ENCODE results near the gene PBX2.
A peak's percentile ranks its signal among the peaks of the same experiment; 100 is the strongest.
"Not testable (repeated sequence)": the region's sequence is repeated elsewhere in the genome, so short reads cannot be mapped to it uniquely, and the experiment has no call there.

Gene PBX2

DNA sequence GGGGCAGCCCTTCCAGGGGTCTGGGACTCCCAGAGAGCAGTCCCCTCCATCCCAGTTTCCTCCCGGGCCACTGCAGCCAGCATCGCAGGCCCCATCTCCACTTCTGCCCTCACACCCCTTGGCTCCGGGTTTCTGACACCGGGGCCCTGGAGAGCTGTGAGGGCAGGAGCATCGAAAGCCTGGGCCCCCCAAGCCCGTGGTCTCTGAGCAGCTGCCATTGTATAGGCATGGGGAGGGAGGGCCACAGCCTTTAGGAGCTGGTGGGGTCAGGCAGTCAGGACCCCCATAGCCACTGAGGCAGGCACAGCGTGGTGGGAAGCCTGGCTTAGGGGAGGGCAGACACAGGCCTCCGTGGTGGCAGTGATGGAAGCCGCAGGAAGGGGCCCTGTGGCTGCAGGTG, 12.2 kb upstream of the PBX2 start:
- DNase-seq = no peak

GRCh38 chr6:32200711-32201475, 10.9 kb upstream of the PBX2 start:
- DNase-seq = no peak

- no peak for DNase-seq
These were observed 8.9 kb upstream of the PBX2 start for GRCh38 chr6:32198866-32199265.

DNA sequence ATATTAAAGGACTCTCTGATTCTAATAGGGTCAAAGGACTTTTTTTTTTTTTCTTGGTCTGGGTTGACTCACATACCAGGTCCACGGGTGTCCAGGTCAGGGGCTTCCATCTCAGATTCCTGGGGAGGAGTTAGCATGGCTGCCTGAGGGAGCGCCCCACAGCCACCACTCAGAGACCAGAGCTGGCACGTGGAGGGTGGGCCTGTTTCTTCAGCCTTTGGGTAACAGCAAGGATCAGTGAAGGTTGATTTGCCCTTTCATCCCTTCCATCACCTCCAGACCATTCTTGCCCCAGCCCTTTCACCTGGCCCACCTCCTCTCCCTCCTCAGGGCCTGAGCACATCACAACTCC, 8.3 kb upstream of the PBX2 start:
- DNase-seq = no peak

GRCh38 chr6:32196682-32197616, 6.9 kb upstream of the PBX2 start:
- peak; percentile 67 for DNase-seq

- DNase-seq = peak; percentile 89
These were observed 6.1 kb upstream of the PBX2 start for GRCh38 chr6:32195902-32196681.

- peak; percentile 100 for DNase-seq
These were observed 5.6 kb upstream of the PBX2 start for GRCh38 chr6:32195652-32195901.

DNA sequence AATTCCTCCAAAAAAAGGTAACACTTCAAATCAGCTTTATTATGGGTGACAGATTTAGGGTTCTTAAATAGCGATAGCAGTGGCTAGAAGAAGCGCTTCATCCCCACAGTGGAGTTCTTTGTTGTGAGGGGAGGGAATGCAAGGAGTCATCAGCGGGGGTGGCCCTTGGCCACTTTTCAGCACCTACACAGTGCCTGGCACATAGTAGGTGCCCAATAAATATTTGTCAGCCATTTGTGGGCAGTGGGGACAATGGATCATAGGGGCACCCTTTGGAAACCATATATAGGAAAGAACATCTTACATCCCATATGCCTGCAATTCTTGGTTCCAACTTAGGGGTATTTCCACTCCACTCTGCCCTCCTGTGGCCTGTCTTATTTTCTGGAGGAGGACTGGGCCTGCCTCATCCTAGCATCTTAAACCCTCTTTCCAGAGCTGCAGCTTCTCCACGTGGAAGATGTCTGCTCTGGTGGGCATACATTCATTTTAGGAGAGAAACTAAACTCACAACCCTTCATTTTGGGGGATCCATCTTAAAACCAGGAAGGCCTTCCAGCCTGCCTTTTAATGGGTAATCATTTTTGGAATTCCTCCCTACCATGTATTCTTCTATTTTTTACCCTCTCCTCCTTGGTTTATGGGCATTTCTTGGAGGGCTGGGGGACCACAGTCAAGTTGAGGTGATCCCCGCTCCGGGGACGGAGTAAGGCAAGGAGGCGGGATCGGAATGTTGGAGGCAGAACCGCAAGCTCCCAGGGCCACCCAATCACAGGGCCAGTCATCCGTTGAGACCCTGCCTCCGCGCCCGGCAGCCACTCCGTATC, 5.0 kb upstream of the PBX2 start:
- DNase-seq = peak; percentile 85

DNA sequence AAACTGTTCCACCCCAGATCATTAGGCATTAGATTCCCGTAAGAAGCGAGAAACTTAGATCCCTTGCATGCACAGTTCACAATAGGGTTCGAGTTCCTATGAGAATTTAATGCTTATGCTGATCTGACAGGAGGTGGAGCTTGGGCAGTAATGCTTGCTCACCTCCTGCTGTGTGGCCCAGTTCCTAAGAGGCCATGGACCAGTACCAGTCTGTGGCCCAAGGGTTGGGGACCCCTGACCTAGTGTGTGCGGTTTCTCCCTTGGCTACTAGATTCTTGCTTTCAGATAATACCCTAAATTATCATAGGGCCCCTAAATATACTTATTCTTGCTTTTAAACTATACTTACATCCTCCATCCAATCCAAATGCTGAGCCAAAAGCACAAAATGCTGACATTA, 4.4 kb upstream of the PBX2 start:
- DNase-seq = no peak

- DNase-seq = not testable (repeated sequence)
These were observed 3.1 kb upstream of the PBX2 start for GRCh38 chr6:32193096-32193495.

DNA sequence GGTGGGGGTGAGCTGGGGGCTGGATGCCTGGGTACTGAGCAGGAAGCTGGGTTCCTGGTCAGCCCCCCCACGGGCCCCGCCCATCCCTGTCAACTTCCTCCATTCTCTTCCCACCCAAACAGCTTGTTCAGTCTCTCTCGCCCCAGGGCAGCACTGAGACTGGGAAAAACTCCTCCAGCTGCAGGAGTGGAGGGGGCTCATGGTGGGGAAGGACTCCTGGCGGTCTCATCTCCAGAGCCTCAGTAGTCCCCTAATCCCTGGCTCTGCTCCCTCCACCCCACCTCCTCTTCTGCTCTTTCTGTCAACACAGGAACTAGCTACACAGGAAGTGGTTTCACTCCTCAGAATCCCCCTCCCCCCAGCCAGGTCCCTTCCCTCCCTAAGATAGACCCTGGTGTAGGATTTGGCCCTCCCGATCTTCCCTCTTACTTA, 2.6 kb upstream of the PBX2 start, which contains the start of gene GPSM3:
GPSM3 (minus strand) TSS at position 36 of the 432 bp plus-strand sequence. CDS start 130 bp downstream, outside the sequence.
- DNase-seq = peak; percentile 92

DNA sequence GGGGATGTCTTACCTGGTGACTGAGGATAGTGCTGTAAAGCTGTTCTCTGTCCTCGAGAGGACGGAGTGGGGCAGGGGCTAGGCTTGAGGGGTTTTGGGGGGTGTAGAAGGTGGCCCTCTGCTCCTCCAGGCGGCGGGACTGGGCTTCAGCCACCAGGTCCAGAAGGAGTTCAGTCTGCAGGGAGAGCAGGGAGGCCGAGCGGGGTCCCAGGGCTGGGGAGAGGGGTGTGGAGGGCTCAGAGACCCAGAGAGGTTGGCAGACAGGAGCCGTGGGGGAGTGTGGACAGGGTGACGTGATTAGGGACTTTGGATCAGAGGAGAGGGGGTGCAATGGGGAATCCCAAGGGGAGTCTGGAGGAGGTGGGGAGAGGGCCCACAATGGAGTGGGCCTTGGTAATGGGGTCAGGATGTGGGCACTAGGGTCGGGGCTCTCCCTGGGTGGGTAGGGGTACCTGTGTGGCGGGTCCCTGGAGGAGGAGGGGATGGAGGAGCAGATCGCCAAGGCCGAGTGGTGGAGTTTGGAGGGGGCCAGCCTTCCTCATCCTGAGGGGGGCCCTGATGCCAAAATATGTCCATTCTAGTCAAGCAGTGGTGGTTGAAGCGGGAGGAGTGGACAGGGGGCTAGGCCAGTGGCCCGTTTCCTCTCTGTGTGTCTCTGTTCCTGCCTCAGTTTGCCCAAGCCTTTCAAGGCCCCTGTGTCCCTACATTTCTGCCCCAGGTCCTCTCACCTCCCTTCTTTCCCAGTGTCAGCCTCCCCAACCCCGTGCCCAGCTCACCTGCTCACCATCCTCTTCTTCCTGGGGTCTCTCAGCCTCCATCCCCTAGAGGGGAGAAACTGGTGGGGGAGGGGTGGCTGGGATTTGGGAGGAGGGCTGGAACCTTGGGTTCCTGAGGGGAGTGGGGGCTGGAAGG, 1.9 kb upstream of the PBX2 start:
- no peak for DNase-seq

DNA sequence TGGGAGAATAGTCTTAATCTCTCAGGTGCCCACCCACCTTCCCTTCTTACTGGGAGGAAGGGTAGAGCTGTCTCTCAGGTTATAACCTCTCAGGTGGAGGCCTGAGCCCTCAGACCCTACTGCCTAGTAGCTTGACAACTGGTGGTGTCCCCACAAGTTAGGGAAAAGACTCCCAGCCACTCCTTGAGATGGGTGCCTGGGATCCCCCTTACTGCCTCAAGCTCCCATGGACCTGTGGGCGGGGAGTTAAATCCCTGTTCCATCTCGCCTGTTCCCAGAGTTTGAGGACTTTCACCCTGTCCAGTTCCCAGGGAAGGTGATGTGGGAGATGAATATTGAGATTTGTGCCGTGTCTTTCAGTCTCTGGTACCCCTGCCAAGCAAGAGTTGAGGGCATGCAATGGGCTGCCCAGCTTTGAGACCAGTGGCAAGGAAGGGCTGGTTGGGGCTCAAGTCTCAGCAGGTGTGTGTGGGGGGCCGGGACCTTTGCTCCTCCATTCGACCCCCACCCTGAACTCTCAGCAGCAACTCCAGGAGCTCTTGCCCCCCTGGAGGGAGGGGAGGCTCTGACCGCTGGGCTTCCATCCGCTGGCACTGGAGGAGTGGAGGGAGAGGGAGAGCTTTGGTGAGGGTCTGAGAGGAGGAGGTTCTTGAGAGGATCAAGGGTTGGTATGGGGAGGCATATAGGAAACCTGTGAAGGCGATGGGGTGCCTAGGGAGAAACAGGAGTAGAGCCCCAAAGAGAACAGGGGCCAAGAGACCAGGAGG, 1.1 kb upstream of the PBX2 start:
- DNase-seq = no peak

GRCh38 chr6:32189742-32190053, 304 bp downstream of the PBX2 start:
- no peak for DNase-seq

DNA sequence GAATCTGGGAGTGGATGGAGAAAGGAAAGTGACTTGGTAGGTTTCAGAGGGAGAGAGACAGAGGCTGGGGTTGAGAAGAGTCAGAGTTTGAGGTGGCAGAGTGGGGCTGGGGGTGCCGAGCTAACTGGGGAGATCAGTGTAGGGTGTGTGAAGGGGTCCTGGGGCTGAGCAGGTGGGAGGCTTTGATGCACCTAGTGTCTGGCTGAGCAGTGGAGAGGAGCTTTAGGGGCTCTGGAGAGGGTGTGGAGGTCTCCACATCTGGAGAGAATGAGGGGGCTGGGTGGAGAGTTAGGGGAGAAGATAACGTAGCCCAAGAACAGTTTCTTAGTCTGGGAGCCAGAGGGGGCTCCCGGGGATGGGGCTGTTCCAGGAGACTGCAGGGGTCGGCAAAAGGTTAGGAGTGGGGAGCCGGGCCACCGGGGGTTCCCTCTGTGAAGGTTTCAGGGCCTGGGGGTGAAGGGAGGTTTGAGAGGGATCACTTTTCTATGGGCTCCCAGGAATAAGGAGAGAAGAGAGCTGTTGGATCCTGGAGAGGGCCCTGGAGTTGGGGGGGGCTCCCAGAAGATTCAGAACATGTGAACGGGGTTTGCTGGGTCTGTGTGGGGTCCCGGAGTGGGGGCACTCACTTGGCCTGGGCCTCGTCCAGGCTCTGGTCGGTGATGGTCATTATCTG, 797 bp downstream of the PBX2 start:
- no peak for DNase-seq

DNA sequence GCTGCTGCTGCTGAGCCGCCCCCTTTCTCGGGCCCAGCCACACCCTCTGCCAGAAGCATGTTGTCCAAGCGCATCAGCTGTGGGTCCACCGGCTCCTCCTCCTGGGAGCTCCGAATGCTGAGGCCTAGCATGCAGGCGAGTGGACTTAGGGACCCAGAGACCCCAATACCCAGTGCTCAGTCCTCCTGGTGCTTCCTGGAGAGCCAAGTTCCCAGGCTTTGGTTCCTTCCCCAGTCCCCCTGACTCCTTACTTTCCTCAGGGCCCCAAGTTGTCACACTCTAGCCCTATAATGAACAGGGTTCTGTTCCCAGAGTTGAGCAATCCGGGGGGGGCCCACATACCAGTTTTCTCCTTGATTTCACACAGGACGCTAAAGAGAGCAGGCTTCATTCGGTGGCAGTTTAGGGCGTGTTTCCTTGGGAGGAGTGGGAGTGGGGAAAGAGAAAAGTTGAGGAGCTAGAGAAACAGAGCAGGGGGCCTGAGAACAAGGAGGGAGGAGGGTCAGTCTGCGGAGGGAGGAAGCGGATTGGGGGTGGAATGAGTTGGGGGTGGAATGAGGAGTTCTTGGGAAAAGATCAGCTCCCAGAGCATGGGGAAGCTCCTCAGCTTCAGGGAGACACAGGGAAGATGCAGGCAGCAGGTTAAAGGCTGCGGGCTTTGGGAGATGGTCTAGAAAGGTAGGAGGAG, 1.5 kb downstream of the PBX2 start:
- no peak for DNase-seq

- DNase-seq = not testable (repeated sequence)
These were observed 2.1 kb downstream of the PBX2 start for GRCh38 chr6:32187725-32188380.

GRCh38 chr6:32187009-32187709, 2.8 kb downstream of the PBX2 start:
- DNase-seq = no peak
